Upper lobe of right lung (tissue), 1 donor: ENCODE measurements around the gene PRORP. TPM values are rescaled to one million over a fixed set of nuclear protein-coding genes. Genes with fewer than 3 reads are reported as not detected.
"Not testable (repeated sequence)": the region's sequence is repeated elsewhere in the genome, so short reads cannot be mapped to it uniquely, and the experiment has no call there.

Experiments
- ATAC-seq: fragments of 200-7000 bp; cut with Tn5 transposase; one replicate; pipeline ENCODE4 v1.9.1; 2020; ENCODE audit warnings: mild to moderate bottlenecking, moderate library complexity
- DNase-seq: peaks from one replicate; pipeline ENCODE4 v3.0.0-alpha.2; 2020
- H3K27ac ChIP-seq: fragments of 200-600 bp; one replicate; pipeline ENCODE4 v1.8.0; 2022
- H3K27me3 ChIP-seq: fragments of 200-600 bp; one replicate; pipeline ENCODE4 v1.8.0; 2022; ENCODE audit warnings: mild to moderate bottlenecking
- H3K36me3 ChIP-seq: fragments of 200-600 bp; one replicate; pipeline ENCODE4 v1.8.0; 2022
- H3K4me1 ChIP-seq: fragments of 200-600 bp; one replicate; pipeline ENCODE4 v1.8.0; 2022
- H3K4me3 ChIP-seq: fragments of 200-600 bp; one replicate; pipeline ENCODE4 v1.8.0; 2022; ENCODE audit warnings: mild to moderate bottlenecking
- H3K9me3 ChIP-seq: fragments of 200-600 bp; one replicate; pipeline ENCODE4 v1.8.0; 2022
- CTCF ChIP-seq: fragments of 200-600 bp; IDR thresholded peaks from one replicate; pipeline ENCODE4 v1.8.0; 2022; ENCODE audit warnings: antibody characterized with exemption
- intact Hi-C: fragments of 100-400 bp; cut with DNase I; formaldehyde crosslinking; loops from one replicate; pipeline ENCODE4 v1.11.0; 2022
- total RNA-seq: library from RNA; stranded (reverse); fragmentation: NEBNext Ultra II Directional; extraction: Animal tissue kit (Norgen Biotek cat#: 25700); gene quantifications from one replicate; pipeline ENCODE4 v1.2.1, GENCODE V29; 2021
- donor health status: DM: no; HTN: yes; CAD: no; lungs with severe emphysema.

PRORP gene
- total RNA-seq, 1 donor from 2014 or later = 22.2 TPM

- no peaks in the 10 kb centered on the region for H3K36me3 ChIP-seq
- no peak for ATAC-seq
- no peak for TF ChIP-seq CTCF
- H3K27ac ChIP-seq = no peak overlapping the region
- H3K9me3 ChIP-seq = no peaks in the 10 kb centered on the region
- intact Hi-C loops = no loop called here
- H3K4me3 ChIP-seq = no peak overlapping the region
- H3K4me1 ChIP-seq = no peaks in the 10 kb centered on the region
- DNase-seq = no peak
- no peaks in the 10 kb centered on the region for H3K27me3 ChIP-seq
Observed at GRCh38 chr14:35149239-35149638, 26.9 kb downstream of the PRORP start.

DNA sequence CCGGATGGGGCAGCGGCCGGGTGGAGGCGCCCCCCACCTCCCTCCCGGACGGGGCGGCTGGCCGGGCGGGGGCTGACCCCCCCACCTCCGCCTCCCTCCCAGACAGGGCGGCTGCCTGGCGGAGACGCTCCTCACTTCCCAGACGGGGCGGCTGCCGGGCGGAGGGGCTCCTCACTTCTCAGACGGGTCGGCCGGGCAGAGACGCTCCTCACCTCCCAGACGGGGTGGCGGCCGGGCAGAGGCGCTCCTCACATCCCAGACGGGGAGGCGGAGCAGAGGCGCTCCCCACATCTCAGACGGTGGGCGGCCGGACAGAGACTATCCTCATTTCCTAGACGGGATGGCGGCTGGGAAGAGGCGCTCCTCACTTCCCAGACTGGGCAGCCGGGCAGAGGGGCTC lies 30.2 kb downstream of the PRORP start:
- H3K4me1 ChIP-seq, intact Hi-C loops, H3K36me3 ChIP-seq, ATAC-seq, H3K4me3 ChIP-seq, H3K27ac ChIP-seq, H3K9me3 ChIP-seq, H3K27me3 ChIP-seq, DNase-seq: not testable (repeated sequence)

DNA sequence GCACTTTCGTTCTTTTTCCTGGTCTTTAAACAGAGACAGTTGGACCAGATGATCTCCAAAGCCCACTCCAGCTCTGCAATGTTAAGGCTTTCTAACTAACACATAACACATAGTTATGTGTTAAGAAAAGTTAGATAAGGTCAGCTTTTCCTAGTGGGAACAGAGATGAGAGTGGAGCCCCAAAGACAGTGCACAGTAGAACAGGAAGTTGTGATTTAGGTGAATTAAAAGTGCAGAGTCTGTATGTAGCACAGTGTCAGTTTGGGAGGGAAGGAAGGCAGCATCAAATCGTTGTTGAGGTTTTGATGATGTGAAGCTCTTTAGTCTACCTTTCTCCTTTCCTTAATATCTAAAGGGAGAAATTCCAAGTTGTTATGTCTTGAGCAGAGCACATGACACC lies 31.7 kb downstream of the PRORP start:
- TF ChIP-seq CTCF = no peak
- Histone ChIP-seq H3K27ac (no peak overlapping the region), H3K9me3 (no peaks in the 10 kb centered on the region), H3K36me3 (no peaks in the 10 kb centered on the region), H3K27me3 (no peaks in the 10 kb centered on the region), H3K4me1 (peaks cover 9% of the 10 kb centered on the region), H3K4me3 (no peak overlapping the region)
- intact Hi-C loops = no loop called here
- DNase-seq = no peak
- no peak for ATAC-seq

GRCh38 chr14:35155962-35156361 lies 33.6 kb downstream of the PRORP start:
- no peak for DNase-seq
- TF ChIP-seq CTCF = no peak
- intact Hi-C loops = no loop called here
- H3K27me3 ChIP-seq = no peaks in the 10 kb centered on the region
- no peak overlapping the region for H3K4me3 ChIP-seq
- H3K9me3 ChIP-seq = no peaks in the 10 kb centered on the region
- no peaks in the 10 kb centered on the region for H3K36me3 ChIP-seq
- H3K27ac ChIP-seq = no peak overlapping the region
- peak; percentile 41 for ATAC-seq
- peaks cover 15% of the 10 kb centered on the region for H3K4me1 ChIP-seq

GRCh38 chr14:35158491-35158890 lies 36.1 kb downstream of the PRORP start:
- DNase-seq (no peak), ATAC-seq (no peak)
- H3K27me3 ChIP-seq = no peaks in the 10 kb centered on the region
- H3K4me3 ChIP-seq = no peak overlapping the region
- intact Hi-C loops = no loop called here
- no peak overlapping the region for H3K27ac ChIP-seq
- TF ChIP-seq CTCF = no peak
- no peaks in the 10 kb centered on the region for H3K36me3 ChIP-seq
- peaks cover 19% of the 10 kb centered on the region for H3K4me1 ChIP-seq
- H3K9me3 ChIP-seq = no peaks in the 10 kb centered on the region

DNA sequence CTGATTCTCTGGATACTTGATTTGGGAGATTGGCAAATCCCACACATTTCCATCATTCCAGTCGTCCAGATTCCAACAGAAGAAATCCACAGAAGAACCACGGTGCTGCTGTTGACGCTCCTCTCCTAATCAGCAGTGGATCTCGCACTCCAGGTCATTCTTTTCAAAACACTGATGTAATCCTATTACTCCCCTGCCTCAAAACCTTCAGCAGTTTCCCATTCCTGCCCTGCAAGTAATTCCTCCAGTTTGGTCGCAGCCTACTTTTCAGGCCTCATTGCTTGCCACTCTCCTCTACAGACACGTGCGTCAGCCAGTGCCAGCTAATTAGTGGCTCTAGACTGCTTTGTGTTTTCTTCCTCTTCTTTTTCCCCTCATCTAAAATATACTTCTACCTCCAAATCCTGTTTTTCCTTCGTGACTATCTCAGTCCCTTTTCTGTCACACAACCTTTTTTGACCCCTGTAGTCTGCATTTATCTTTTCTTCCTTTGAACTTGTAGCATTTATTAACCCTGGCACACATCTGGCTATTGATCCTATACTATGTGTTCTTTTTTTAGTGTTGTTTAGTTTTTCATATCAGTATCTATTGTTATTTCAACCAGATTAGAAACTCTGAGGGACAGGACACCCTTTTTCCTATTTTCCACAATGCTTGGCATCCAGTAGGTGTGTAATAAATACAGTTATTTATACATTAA lies 36.8 kb downstream of the PRORP start:
- DNase-seq (no peak), ATAC-seq (no peak)
- intact Hi-C loops = no loop called here
- Histone ChIP-seq H3K27ac (no peak overlapping the region), H3K9me3 (no peaks in the 10 kb centered on the region), H3K4me1 (peaks cover 19% of the 10 kb centered on the region), H3K4me3 (no peak overlapping the region), H3K36me3 (no peaks in the 10 kb centered on the region), H3K27me3 (no peaks in the 10 kb centered on the region)
- no peak for TF ChIP-seq CTCF
